C1 segment of cervical spinal cord (tissue), 14 donors: ENCODE data around the gene DOCK10.
"Not testable (repeated sequence)": the region's sequence is repeated elsewhere in the genome, so short reads cannot be mapped to it uniquely, and the experiment has no call there.

Experiments
- DNase-seq, 14 donors: peaks; one replicate each; lab custom pipeline; 2025; lab: John Stamatoyannopoulos, UW

DOCK10 gene

DNA sequence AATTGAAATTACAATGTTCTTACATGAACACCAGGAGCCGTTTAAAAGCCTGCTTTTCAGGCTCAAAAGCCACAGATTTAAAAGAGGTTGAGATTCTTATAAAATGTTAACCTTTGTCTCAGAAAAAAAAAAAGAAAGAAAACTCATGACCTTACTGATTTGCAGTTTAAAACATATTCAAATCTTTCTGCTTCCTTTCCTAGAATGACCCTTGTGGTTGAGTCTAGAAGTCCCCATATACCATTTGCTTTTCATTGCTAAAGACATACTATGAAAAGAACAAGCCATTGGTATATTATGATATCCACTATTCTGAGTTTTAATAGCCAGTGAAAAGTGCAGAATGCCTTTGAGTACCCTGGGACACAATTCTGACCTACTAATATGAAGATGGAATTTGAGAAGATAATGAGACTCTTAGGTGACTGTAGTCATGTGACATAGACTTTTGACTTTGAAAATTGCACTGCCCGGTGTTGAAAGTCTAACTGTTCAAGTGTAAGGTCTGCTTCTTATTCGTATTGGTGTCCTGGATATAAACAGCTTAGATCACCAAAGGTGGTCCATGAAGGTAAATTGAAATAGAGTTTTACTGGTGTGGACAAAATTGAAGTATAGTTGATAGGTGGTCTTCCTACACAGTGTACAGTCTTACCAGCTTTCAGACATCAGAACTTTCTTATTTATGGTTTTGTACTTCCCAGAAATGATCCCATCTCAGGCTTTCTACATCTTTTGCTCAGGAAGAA lies 117.0 kb downstream of the DOCK10 start:
- DNase-seq = no peak

DNA sequence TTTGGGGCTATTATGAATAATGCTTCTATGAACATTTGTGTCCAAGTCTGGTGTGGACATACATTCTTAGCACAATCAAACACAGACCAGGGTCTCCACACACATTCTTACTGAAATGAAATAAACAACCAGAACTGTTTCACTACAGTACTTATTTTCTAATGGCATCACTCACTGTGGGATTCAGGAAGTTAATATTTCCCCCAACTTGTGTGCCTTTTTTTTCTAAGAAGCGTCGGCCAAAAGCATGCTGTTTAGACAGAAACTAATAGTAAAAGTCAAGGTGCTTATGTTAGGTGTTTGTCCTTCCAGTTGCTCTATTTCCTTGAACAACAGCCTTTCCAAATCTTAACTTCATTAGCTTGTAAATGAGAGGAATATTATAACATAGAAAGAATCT lies 117.6 kb downstream of the DOCK10 start:
- DNase-seq = no peak

DNA sequence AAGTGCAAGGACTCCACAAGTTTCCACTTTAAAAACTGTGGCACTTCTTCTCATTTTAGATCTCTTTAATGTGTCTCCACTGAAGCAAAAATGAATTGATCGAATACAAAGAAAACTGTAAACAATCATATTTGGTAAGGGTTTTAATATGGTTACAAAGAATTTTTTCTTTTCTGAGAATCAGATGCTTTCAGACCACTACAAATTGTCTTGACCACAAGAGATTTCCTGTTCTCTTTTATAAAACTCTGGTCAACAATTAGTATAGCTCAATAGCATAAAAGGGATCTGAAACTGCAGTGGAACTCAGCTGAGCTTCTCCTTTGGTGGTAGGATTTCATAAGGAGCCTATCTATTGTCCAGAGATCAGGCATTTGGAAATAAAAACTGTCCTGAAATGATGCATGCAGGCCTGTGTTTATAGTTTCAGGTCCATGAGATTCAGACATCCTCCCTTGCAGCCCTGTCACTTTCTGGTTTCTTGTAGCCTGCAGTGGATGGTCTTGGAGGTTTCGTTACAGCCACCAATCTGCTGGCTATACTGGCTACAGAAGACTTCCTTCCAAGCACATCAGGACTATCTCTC lies 120.0 kb downstream of the DOCK10 start:
- DNase-seq = no peak

DNA sequence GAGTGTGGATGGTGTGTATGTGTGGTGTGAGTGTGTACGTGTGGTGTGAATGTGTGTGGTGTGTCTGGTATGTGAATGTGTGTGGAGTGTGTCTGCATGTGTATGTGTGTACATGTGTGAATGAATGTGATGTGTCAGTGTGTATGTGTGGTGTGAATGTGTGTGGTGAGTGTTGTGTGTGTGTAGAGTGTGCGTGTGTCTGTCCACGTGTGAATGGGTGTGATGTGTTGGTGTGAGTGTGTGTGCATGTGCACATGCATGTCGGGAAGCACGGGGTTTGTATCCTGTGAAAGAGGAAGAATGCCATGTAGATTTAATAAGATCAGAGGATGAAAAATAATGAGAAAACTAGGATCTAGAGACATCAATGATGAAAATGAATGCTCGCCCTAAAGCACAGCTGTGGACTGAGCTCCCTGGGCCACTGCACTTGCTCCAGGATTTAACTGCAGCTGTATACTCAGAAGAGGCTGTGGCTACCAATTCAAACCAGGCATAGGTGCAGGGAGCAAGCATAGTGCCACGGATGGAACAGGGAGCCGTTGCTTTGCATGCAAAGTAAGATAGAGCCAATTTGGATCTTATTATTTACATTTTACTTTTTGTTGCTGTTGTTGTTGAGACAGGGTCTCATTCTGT lies 122.7 kb downstream of the DOCK10 start:
- no peak for DNase-seq

DNA sequence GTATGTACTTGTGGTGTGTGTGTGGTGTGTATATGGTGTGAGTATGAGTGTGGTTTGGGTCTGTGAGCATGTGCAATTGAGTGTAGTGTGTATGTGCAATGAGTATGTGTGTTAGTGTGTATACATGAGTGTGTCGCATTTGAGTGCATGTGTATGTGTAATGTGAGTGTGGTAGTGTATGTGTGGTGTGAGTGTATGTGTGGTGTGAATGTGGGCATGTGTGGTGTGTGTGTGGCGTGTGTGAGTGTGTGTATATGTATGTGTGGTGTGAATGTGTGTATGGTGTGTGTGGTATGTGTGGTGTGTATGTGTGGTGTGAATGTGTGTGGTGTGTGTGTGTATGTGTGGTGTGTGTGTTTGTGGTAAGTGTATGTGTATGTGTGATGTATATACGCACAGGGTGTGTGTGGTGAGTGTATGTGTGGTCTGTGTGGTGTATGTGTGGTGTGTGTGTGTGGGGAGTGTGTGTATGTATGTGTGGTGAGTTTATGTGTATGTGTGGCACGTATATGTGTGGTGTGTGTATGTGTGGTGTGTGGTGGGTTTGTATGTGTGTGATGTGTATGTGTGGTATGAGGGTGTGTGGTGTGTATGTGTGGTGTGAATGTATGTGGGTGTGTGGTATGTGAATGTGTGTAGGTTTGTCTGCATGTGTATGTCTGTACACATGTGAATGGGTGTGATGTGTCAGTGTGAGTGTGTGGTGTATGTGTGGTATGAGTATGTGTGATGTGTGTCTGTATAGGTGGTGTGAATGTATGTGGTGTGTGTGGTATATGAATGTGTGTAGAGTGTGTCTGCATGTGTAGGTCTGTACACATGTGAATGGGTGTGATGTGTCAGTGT lies 123.4 kb downstream of the DOCK10 start:
- no peak for DNase-seq

DNA sequence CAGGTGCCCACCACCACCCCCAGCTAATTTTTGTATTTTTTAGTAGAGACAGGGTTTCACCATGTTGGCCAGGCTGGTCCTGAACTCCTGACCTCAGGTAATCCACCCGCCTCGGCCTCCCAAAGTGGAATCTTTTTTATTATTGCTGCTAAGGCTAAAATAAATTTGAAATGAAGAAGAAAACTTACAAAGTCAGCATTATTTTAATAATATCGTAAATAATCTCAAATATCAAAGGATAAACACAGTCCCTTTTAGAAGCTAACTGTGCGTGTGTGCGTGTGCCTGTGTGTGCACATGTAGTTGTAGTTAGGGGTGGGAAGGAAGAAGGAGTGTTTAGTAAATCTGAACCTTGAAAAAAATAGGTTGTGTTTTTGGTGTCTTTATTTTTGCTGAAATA lies 125.0 kb downstream of the DOCK10 start:
- DNase-seq = not testable (repeated sequence)

DNA sequence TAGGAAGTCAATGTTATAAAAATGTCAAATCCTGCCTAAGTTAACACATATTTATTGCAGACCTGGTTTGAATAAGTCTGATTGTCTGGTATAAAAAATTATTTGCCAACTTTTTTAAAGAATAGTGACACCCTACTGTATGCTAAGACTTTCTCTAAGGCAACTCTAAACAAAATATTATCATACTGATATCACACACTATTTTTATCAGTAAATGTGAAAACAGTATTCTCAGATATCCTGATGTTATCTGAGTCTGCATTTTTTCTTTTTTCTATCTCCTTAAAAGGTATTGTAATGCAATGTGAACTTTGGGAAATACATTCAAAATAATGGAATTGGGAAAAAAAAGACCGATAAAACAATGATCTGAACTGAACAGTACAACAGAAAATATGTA lies 127.1 kb downstream of the DOCK10 start:
- DNase-seq = no peak

DNA sequence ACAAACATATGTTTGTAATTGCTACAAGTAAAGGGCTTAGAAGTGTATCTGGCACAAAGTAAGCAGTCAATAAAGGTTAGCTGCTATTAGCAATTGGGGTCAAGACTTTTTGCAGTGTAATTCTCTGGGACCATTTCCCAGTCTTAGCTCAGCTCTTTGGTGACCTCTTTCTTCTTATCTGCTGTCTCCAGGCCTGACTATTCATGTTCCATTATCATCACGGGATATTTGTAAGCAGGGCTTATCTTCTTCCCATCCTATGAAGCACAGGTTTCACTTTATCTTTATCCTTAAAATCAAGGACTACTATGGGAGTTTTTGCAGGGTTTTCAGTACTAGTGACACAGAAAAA lies 131.7 kb downstream of the DOCK10 start:
- no peak for DNase-seq

DNA sequence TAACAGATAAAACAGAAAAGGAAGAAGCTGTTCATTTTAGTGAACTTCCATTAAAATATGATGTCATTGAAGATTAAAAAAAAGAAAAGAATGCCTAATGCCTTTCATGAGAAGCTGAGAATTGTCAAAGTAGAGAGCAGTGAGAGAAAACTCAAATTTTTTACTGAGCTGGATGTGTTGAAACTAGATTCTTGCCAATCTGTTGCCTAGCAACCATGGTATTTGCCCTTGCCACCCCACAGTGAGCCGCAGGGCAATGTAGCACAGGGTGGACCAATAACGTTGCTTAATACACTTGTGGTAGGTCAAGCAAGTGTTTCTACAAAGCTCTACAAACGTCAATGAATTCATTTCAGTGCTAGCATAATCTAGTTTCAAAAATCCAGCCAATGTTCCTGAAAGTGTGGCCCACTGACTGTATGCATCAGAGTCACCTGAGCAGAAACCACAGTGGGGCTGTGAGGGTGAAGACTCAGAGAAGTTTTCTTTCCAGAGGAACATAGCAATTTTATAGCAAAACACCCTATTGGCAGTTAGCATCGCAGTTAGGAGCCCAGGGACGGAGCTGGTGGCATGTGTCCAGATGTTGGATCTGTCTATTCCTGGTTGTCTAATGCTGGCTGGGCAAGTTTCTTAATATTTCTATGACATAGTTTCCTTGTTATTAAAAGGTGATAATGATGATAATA lies 132.2 kb downstream of the DOCK10 start:
- DNase-seq = peak in 1 of 14 donors; percentile 41

DNA sequence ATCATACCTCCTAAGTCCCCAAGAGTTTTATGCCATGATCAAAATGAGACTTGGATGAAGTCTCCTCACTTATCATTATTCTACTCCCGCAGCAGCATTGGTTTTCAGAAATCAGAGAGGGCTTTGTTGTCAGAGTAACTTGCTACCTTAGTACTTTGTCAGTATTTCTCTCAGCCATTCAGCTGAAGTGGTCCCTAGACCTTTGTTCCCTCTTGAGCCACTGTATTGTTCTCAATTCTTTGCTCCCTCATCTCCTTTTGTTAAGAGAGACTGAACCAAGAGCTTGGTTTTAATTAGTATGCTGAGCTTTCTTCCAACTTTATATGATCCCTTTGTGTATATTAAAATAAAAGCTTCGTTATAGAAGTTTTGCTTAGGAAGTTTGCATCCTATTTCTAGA lies 133.4 kb downstream of the DOCK10 start:
- no peak for DNase-seq

DNA sequence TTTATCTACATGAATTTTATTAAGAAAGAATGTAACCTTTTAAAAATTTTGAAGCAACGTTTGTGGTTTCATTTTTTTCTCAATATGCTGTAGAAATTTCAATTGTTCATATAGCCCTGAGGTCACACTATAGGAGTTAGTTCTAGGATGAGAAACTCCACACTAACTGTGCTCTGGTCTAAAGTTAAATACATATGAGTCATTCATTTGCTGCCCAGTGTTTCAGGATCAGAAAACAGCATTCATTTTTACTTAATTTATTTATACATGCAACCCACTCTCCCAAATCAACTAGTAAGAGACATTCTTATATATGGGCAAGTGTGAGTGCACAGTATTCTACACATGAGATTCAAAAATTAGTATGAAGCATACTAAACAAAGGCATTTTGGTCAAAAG lies 137.9 kb downstream of the DOCK10 start:
- DNase-seq = no peak

DNA sequence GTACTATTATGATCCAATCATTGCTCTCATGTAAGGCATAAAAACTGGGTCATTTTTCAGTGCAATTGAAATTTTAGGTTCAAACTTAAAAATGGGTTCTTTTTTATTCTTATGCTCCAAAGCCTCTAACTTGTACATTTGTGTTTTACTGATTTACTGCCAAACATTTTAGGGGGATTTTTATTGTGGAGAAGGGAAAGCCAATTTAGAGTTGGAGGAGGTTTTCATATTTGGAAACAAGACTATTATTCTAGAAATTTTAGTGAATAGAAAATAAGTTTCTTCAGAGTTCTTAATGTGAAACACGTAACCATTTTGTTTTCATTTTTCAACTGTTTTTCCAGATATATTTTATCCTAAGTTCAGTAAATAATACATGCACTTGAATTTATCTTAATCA lies 138.6 kb downstream of the DOCK10 start:
- no peak for DNase-seq

DNA sequence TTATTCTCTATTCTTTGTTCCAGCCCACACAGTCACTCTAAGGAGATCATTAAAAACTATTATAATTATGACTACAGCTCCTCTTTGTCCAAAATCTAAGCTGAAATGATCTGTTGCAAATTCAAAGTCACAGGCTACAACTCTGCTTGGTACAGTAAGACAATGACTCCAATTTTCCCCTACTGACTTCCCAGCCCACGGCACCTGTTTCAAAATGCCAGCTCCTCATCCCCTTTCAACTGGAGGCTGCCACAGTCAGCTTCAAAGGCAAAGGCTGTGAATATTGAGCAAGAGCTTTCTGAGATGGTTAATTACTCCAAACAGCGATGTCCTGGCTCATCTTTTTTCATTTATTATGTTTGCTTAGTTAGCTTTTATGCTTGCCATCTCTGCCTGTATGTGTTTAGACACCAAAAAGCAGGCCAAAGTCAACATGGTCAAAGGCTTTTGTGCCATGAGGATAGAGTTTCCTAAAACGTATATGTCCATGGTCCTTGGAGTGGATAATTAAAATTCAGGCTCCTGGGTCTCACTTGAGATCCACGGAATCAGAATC lies 141.1 kb downstream of the DOCK10 start:
- no peak for DNase-seq

DNA sequence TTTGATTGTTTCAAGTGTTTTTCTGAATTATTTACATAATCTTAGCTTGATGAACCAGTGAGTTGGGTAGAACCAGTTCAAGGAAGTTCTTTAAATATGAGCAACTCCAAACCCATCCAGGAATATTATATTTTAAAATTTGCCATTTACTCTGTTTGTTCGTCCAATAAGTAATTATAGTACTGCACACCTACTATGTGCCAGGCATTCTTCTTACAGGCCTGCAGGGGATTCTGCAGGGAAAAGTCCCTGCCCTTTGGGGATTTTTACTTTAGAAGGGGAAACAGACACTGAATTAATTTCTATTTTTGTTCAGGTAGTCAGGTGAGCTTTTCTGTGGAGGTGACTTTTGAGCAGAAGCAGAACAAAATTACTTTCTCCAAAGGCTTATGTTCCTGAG lies 146.9 kb downstream of the DOCK10 start:
- DNase-seq = no peak

DNA sequence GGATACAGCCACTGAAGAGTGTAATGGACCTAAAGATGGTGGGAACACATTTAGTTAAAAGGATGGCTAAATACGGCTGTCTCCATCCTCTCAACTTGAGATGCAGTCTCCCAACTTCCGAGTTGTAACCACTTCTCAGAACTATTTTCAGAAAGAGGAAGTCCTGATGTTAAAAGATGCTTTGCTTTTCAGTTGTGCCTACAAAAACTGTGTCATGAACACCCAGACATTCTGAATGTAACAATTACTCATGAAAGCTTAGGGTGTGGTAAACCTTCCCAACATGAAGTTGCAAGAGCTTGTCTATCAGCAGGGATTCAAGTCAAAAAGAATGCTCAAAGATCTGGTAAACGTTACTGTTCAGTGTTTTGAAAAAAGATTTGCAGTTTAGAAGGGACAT lies 147.9 kb downstream of the DOCK10 start:
- no peak for DNase-seq

DNA sequence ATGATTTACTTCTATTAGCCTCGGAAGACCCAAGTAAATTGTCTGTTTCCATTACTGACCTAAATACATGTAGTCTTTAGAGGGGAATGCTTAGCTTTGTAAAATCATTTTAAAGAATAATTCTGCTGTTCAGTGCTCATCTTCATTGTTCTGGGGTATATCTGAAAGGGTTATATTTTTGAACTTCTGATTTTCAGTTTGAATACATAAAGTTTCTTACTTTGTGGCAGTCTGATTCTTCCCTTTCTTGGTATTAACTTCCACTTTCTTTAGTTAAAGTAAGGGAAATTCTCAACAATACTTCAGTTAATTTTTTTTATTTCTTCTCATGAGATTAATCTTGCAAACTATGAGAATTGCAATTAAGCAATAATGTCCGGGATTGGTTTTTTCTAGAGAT lies 148.4 kb downstream of the DOCK10 start:
- DNase-seq = no peak

DNA sequence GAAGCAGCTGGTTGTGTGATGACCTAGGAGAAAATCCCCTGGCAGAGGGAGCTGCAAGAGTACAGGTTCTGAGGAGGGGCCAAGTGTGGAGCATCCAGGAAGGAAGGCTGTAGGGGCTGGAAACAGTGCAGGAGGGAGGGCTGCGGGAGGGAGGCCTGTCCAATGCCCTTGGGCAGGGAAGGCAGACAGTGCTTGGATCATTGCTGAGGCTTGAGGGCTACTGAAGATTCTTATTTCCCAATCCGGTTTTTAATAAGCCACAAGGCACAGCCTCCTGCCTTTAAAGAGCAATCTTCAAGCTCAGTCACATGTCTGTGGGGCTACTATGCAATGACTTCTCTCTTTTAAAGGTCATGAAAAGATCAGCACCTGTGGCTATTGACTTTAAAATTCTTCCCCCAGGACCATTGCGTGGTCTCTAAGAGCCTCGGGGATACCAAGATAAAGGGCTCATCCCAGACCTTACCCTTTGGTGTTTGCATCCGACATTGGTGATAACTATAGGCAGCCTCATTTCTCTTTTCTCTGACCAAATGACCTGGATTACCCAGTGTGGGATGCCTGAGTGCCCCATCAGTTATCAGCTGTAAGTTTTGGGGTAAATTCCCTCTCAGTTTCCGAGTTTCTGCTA lies 149.6 kb downstream of the DOCK10 start:
- peak in 2 of 14 donors; percentile 3 to 14 for DNase-seq

DNA sequence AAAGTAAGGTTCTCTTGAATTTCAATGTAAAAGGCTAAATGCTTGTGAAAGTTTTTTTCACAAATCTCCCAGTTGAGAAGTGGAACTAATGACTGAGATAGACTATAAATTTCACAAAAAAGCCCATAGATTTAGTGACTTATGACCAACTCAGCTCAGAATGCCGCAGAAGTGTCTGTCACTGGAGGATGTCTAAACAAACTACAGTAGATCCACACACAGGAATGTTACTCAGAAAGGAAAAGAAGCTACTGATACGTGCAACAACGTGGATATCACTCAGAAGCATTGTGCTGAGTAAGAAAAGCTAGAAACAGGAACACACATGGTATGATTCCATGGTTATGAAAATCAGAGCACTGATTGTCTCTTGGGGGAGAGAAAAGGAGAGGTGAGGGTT lies 151.9 kb downstream of the DOCK10 start:
- no peak for DNase-seq

DNA sequence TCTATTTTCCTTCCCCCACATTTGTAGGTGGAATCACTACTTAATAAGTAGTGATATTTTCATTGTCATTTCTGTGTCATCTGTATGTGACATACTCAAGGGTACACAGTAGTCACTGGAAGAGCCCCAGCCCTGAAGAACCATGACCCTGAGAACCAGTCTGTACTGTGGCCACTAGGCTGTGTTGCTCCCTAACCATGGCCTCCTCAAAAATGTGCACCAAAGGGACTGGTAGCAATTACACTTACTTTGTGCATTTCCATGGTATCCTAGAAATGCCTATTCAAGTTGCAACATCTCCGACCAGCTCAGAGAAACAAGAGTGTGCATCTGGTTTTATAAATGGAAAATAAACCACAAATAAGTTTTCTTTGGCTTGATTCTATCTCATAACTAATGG lies 155.1 kb downstream of the DOCK10 start:
- DNase-seq = no peak

DNA sequence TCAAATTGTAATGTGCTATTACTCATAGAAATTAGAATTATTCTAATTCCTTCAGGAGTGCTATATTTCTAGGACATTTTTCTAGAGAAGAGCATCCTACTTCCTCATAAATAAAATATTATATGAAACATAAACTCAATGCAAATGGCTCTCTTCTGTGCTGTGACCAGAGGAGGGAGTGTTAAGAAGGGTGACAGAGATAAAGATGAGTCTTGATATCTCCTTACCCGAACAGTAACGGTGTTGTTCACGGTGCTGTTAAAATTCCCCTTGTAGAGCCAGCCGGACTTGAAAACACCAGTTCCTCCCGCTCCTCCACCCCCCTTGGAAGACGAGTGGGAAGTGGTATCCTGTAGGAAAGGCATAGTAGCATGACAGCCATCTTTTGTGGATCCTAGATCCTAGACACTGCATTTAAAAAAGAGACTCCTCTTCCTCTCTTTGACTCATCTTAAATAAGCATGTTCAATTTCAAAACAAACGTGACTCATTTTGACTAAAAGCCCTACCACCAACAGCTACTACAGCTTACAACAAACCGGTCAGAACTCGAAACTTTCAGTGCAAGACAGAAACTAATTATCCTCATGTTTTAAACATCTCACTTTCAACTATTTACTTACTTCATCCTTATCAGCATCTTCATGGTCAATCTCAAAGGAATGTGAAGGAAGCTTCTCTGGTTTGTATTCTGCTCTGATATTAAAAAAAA lies 156.3 kb downstream of the DOCK10 start:
- DNase-seq = no peak
